IPS-20b (cell line): ENCODE results near the gene XPO6.
A peak's percentile ranks its signal among the peaks of the same experiment; 100 is the strongest.

ENCODE experiments used
- H3K27ac ChIP-seq: one replicate; pipeline ENCODE4 v1.5.1; 2013; ENCODE audit warnings: low read length
- H3K27me3 ChIP-seq: 2 replicates; pipeline ENCODE4 v1.6.1; 2013; ENCODE audit warnings: mild to moderate bottlenecking, low read length, inconsistent platforms; ENCODE audit not compliant: insufficient read depth
- H3K36me3 ChIP-seq: 2 replicates; pipeline ENCODE4 v1.6.1; 2013; ENCODE audit warnings: low read depth, mild to moderate bottlenecking, inconsistent platforms, low read length, moderate library complexity; ENCODE audit not compliant: insufficient read depth
- H3K4me1 ChIP-seq: 2 replicates; pipeline ENCODE4 v1.6.1; 2013; ENCODE audit warnings: mild to moderate bottlenecking, control low read depth, inconsistent platforms, low read length, moderate library complexity; ENCODE audit not compliant: insufficient read depth
- H3K4me3 ChIP-seq: 2 replicates; pipeline ENCODE4 v1.5.1; 2013; ENCODE audit warnings: mild to moderate bottlenecking, low read length, inconsistent platforms
- H3K9ac ChIP-seq: 2 replicates; pipeline ENCODE4 v1.6.1; 2013; ENCODE audit warnings: low read depth, mild to moderate bottlenecking, inconsistent platforms, low read length, moderate library complexity
- H3K9me3 ChIP-seq: 2 replicates; pipeline ENCODE4 v1.6.1; 2013; ENCODE audit warnings: mild to moderate bottlenecking, low read depth, low read length, inconsistent platforms; ENCODE audit not compliant: insufficient read depth

The XPO6 gene

GRCh38 chr16:28062847-28063521 is 148.8 kb downstream of the XPO6 start:
- Histone ChIP-seq H3K36me3 (no peaks in the 10 kb centered on the region), H3K27ac (no peak overlapping the region), H3K4me1 (no peaks in the 10 kb centered on the region), H3K9ac (no peak overlapping the region), H3K27me3 (peaks cover 79% of the 10 kb centered on the region), H3K4me3 (peak overlapping the region; percentile 50; the same call in 1 of the 2 replicates), H3K9me3 (no peaks in the 10 kb centered on the region)

GRCh38 chr16:28062261-28062846 is 149.4 kb downstream of the XPO6 start:
- H3K9me3 ChIP-seq = no peaks in the 10 kb centered on the region
- no peak overlapping the region for H3K27ac ChIP-seq
- peaks cover 79% of the 10 kb centered on the region for H3K27me3 ChIP-seq
- H3K4me3 ChIP-seq = peak overlapping the region; percentile 50; the same call in 1 of the 2 replicates
- no peak overlapping the region for H3K9ac ChIP-seq
- H3K4me1 ChIP-seq = no peaks in the 10 kb centered on the region
- H3K36me3 ChIP-seq = no peaks in the 10 kb centered on the region

GRCh38 chr16:28061352-28062101 is 150.2 kb downstream of the XPO6 start:
- no peak overlapping the region for H3K9ac ChIP-seq
- no peak overlapping the region for H3K4me3 ChIP-seq
- H3K4me1 ChIP-seq = no peaks in the 10 kb centered on the region
- peaks cover 75% of the 10 kb centered on the region for H3K27me3 ChIP-seq
- no peak overlapping the region for H3K27ac ChIP-seq
- no peaks in the 10 kb centered on the region for H3K36me3 ChIP-seq
- no peaks in the 10 kb centered on the region for H3K9me3 ChIP-seq

GRCh38 chr16:28059841-28060575 is 151.8 kb downstream of the XPO6 start:
- Histone ChIP-seq H3K27ac (no peak overlapping the region), H3K4me3 (no peak overlapping the region), H3K9ac (no peak overlapping the region; the same call in 1 of the 2 replicates), H3K36me3 (no peaks in the 10 kb centered on the region), H3K4me1 (no peaks in the 10 kb centered on the region), H3K9me3 (no peaks in the 10 kb centered on the region), H3K27me3 (peaks cover 60% of the 10 kb centered on the region)

- Histone ChIP-seq H3K27me3 (peaks cover 52% of the 10 kb centered on the region), H3K4me1 (no peaks in the 10 kb centered on the region), H3K9ac (no peak overlapping the region)
Observed at GRCh38 chr16:28058839-28059589, 152.8 kb downstream of the XPO6 start.

GRCh38 chr16:28057949-28058348 is 153.8 kb downstream of the XPO6 start:
- no peak overlapping the region for H3K27ac ChIP-seq
- no peaks in the 10 kb centered on the region for H3K4me1 ChIP-seq
- peaks cover 53% of the 10 kb centered on the region for H3K27me3 ChIP-seq
- no peaks in the 10 kb centered on the region for H3K9me3 ChIP-seq
- no peak overlapping the region for H3K9ac ChIP-seq
- no peaks in the 10 kb centered on the region for H3K36me3 ChIP-seq
- H3K4me3 ChIP-seq = no peak overlapping the region

More at GRCh38 chr16:28058839-28059589, 152.8 kb downstream of the XPO6 start:
- Histone ChIP-seq H3K27ac (no peak overlapping the region), H3K4me3 (no peak overlapping the region), H3K9me3 (no peaks in the 10 kb centered on the region), H3K36me3 (no peaks in the 10 kb centered on the region)

- Histone ChIP-seq H3K27me3 (peaks cover 9% of the 10 kb centered on the region; the same call in 1 of the 2 replicates), H3K9ac (no peak overlapping the region), H3K9me3 (no peaks in the 10 kb centered on the region; the same call in 1 of the 2 replicates), H3K4me3 (no peak overlapping the region), H3K27ac (no peak overlapping the region), H3K36me3 (no peaks in the 10 kb centered on the region), H3K4me1 (no peaks in the 10 kb centered on the region)
Observed at GRCh38 chr16:28053461-28053860, 158.3 kb downstream of the XPO6 start.

- peaks cover 9% of the 10 kb centered on the region; the same call in 1 of the 2 replicates for H3K27me3 ChIP-seq
- no peaks in the 10 kb centered on the region for H3K36me3 ChIP-seq
- no peaks in the 10 kb centered on the region for H3K4me1 ChIP-seq
- H3K4me3 ChIP-seq = no peak overlapping the region
- no peaks in the 10 kb centered on the region; the same call in 1 of the 2 replicates for H3K9me3 ChIP-seq
- no peak overlapping the region for H3K9ac ChIP-seq
- no peak overlapping the region for H3K27ac ChIP-seq
Observed at GRCh38 chr16:28052274-28053128, 159.3 kb downstream of the XPO6 start.

- no peaks in the 10 kb centered on the region for H3K36me3 ChIP-seq
- H3K4me3 ChIP-seq = no peak overlapping the region
- H3K9ac ChIP-seq = no peak overlapping the region
Observed at GRCh38 chr16:28051486-28051885, 160.3 kb downstream of the XPO6 start.

More at GRCh38 chr16:28051486-28051885, 160.3 kb downstream of the XPO6 start:
- Histone ChIP-seq H3K27me3 (peaks cover 9% of the 10 kb centered on the region; the same call in 1 of the 2 replicates), H3K9me3 (no peaks in the 10 kb centered on the region; the same call in 1 of the 2 replicates), H3K27ac (no peak overlapping the region), H3K4me1 (no peaks in the 10 kb centered on the region)
